GM12878 (cell line): ENCODE measurements around the gene C5orf15. TPM values are rescaled to one million over a fixed set of nuclear protein-coding genes. Genes with fewer than 3 reads are reported as not detected.

Experiments used
- CEBPB ChIP-seq, 2 experiments: fragments of 150-350 bp in 1 of 2; IDR thresholded peaks; 2 replicates each; pipeline ENCODE4 v1.6.1; 2012 to 2014; ENCODE audit warnings: low read depth in 2 of 2, low read length in 2 of 2, borderline replicate concordance in 1 of 2, inconsistent platforms in 1 of 2
- CREB1 ChIP-seq: IDR thresholded peaks from 2 replicates; pipeline ENCODE4 v1.6.1; 2012; ENCODE audit warnings: low read depth, mild to moderate bottlenecking, inconsistent platforms
- EGR1 ChIP-seq, 2 experiments: IDR thresholded peaks; 1 replicate in 1 of 2; 2 replicates in 1 of 2; pipeline ENCODE4 v1.6.1; 2011 to 2012; ENCODE audit warnings: low read depth in 2 of 2, low read length in 2 of 2, borderline replicate concordance in 1 of 2, mild to moderate bottlenecking in 1 of 2, moderate library complexity in 1 of 2
- EP300 ChIP-seq, 2 experiments: fragments of 150-350 bp in 1 of 2; IDR thresholded peaks; 2 replicates each; pipeline ENCODE4 v1.6.1; 2011 to 2012; ENCODE audit warnings: low read depth in 2 of 2, low read length in 2 of 2, borderline replicate concordance in 1 of 2, improper control_type of control experiment in 1 of 2, inconsistent platforms in 1 of 2; ENCODE audit not compliant: control insufficient read depth in 1 of 2
- MEF2B ChIP-seq: fragments of 450-650 bp; IDR thresholded peaks from 2 replicates; pipeline ENCODE4 v1.6.1; 2018; ENCODE audit warnings: mild to moderate bottlenecking, moderate library complexity; ENCODE audit not compliant: partially characterized antibody, poor library complexity, severe bottlenecking
- MTA3 ChIP-seq: IDR thresholded peaks from 2 replicates; pipeline ENCODE4 v1.6.1; 2012; ENCODE audit warnings: low read length, inconsistent platforms, borderline replicate concordance
- MXI1 ChIP-seq: fragments of 150-350 bp; IDR thresholded peaks from 2 replicates; pipeline ENCODE4 v1.6.1; 2011; ENCODE audit warnings: low read depth, mild to moderate bottlenecking, inconsistent platforms, low read length, improper control_type of control experiment
- MYC ChIP-seq: IDR thresholded peaks from 2 replicates; pipeline ENCODE4 v1.6.1; 2011; ENCODE audit warnings: mild to moderate bottlenecking, low read length, moderate library complexity, inconsistent platforms; ENCODE audit not compliant: insufficient read depth, insufficient replicate concordance, insufficient read length, severe bottlenecking
- PAX8 ChIP-seq: fragments of 450-650 bp; IDR thresholded peaks from 2 replicates; pipeline ENCODE4 v1.6.1; 2017; ENCODE audit warnings: mild to moderate bottlenecking, moderate library complexity
- POLR2AphosphoS5 ChIP-seq: IDR thresholded peaks from 2 replicates; pipeline ENCODE4 v1.6.1; 2011; ENCODE audit warnings: mild to moderate bottlenecking, low read length, inconsistent platforms
- POU2F2 ChIP-seq: IDR thresholded peaks from 3 replicates; pipeline ENCODE4 v1.6.1; 2011; ENCODE audit warnings: low read depth, mild to moderate bottlenecking, low read length, borderline replicate concordance
- SRF ChIP-seq, 2 experiments: IDR thresholded peaks; 2 replicates each; pipeline ENCODE4 v1.6.1; 2011; ENCODE audit warnings: low read depth in 2 of 2, low read length in 2 of 2, mild to moderate bottlenecking in 1 of 2, moderate library complexity in 1 of 2
- STAT1 ChIP-seq: fragments of 450-650 bp; conservative IDR thresholded peaks from 2 replicates; pipeline ENCODE4 v1.6.1; 2014; ENCODE audit warnings: antibody characterized with exemption, mild to moderate bottlenecking
- polyA plus RNA-seq, 11 experiments: library from polyadenylated mRNA; depleted of rRNA in 4 of 11; unstranded in 6 of 11; stranded (reverse) in 5 of 11; fragments of >200 nt; fragmentation: Nextera tagmentation in 4 of 11; fragmentation: Illumina TruSeq in 1 of 11; extraction: Ambion mirVana in 4 of 11; extraction: Trizol in 1 of 11; gene quantifications; 1 replicate in 1 of 11; 2 replicates in 10 of 11; pipeline versions ENCODE4 v1.2.1 to v1.2.3, GENCODE V29; 2011 to 2016; ENCODE audit warnings: inconsistent platforms in 2 of 11, missing spikeins in 2 of 11, low read depth in 1 of 11
- total RNA-seq, 4 experiments: library from RNA; depleted of rRNA in 3 of 4; stranded (reverse); fragments of >200 nt in 3 of 4; fragmentation: Illumina TruSeq in 1 of 4; extraction: Trizol in 1 of 4; gene quantifications; 2 replicates each; pipeline versions ENCODE4 v1.2.1 to v1.2.3, GENCODE V29; 2013 to 2021
- TF ChIP-seq, protein P1 (sequence below): fragments of 450-650 bp; formaldehyde crosslinking; IDR thresholded peaks from 2 replicates; pipeline ENCODE4 v1.4.0; 2022; ENCODE audit warnings: mild to moderate bottlenecking, moderate library complexity
- TF ChIP-seq, protein P2 (sequence below): fragments of 450-650 bp; IDR thresholded peaks from 2 replicates; pipeline ENCODE4 v1.6.1; 2017; ENCODE audit warnings: mild to moderate bottlenecking, moderate library complexity
- TF ChIP-seq, protein P3 (sequence below): IDR thresholded peaks from 2 replicates; pipeline ENCODE4 v1.6.1; 2012; ENCODE audit warnings: low read depth, low read length, improper control_type of control experiment
- TF ChIP-seq, protein P4 (sequence below): IDR thresholded peaks from 2 replicates; pipeline ENCODE4 v1.6.1; 2011; ENCODE audit warnings: borderline replicate concordance, low read depth, mild to moderate bottlenecking, moderate library complexity, low read length; ENCODE audit not compliant: insufficient read depth, poor library complexity, severe bottlenecking

Gene C5orf15
- total and polyA plus RNA-seq, 10 of the 15 experiments (the other 5 are each of a cell fraction or from before 2014, with no cell fraction given) = 21.7 to 69.6 (median 46.0) TPM

DNA sequence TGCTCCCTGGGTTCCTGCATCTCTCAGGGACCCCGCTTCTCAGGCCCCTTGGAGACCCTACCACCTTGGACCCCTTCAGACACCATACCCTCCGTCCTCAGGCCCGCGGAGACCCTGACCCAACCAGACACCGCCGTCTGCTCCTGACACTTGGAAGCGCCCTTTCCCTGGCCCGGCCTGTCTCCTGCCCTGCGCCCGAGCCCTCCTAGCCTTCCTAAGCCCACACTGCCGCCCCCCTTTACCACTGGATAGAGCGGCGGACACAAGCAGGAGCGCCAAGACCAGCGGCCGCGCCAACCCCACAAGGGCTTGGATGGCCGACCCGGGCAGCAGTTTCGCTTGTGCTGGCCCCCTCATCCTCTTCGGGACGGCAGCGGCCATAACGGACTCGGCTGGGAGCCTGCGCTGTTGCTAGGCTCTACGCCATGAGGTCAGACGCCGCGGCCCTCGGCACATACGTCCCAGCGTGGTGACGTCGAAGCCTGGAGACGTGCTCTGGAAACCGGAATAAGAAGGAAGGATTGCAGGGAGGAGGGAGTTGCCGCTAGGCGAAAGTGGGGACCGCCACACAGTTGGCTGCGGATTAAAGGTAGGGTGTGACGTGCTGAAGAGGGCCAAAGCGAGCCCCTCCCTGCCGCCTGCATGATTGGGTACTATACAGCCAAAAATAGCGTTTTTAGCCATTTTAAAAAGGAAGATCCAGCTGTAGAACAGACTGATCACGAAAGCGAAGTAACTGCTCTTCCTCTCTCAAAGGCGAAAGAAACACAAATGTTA lies at the start of gene C5orf15 (continued):
- TF ChIP-seq, protein P1, sequence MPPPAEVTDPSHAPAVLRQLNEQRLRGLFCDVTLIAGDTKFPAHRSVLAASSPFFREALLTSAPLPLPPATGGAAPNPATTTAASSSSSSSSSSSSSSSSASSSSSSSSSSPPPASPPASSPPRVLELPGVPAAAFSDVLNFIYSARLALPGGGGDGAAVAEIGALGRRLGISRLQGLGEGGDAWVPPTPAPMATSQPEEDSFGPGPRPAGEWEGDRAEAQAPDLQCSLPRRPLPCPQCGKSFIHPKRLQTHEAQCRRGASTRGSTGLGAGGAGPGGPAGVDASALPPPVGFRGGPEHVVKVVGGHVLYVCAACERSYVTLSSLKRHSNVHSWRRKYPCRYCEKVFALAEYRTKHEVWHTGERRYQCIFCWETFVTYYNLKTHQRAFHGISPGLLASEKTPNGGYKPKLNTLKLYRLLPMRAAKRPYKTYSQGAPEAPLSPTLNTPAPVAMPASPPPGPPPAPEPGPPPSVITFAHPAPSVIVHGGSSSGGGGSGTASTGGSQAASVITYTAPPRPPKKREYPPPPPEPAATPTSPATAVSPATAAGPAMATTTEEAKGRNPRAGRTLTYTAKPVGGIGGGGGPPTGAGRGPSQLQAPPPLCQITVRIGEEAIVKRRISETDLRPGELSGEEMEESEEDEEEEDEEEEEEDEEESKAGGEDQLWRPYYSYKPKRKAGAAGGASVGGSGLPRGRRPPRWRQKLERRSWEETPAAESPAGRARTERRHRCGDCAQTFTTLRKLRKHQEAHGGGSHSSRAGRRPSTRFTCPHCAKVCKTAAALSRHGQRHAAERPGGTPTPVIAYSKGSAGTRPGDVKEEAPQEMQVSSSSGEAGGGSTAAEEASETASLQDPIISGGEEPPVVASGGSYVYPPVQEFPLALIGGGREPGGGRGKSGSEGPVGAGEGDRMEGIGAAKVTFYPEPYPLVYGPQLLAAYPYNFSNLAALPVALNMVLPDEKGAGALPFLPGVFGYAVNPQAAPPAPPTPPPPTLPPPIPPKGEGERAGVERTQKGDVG (CRISPR knock-in tag) = no peak
- TF ChIP-seq, protein P2, sequence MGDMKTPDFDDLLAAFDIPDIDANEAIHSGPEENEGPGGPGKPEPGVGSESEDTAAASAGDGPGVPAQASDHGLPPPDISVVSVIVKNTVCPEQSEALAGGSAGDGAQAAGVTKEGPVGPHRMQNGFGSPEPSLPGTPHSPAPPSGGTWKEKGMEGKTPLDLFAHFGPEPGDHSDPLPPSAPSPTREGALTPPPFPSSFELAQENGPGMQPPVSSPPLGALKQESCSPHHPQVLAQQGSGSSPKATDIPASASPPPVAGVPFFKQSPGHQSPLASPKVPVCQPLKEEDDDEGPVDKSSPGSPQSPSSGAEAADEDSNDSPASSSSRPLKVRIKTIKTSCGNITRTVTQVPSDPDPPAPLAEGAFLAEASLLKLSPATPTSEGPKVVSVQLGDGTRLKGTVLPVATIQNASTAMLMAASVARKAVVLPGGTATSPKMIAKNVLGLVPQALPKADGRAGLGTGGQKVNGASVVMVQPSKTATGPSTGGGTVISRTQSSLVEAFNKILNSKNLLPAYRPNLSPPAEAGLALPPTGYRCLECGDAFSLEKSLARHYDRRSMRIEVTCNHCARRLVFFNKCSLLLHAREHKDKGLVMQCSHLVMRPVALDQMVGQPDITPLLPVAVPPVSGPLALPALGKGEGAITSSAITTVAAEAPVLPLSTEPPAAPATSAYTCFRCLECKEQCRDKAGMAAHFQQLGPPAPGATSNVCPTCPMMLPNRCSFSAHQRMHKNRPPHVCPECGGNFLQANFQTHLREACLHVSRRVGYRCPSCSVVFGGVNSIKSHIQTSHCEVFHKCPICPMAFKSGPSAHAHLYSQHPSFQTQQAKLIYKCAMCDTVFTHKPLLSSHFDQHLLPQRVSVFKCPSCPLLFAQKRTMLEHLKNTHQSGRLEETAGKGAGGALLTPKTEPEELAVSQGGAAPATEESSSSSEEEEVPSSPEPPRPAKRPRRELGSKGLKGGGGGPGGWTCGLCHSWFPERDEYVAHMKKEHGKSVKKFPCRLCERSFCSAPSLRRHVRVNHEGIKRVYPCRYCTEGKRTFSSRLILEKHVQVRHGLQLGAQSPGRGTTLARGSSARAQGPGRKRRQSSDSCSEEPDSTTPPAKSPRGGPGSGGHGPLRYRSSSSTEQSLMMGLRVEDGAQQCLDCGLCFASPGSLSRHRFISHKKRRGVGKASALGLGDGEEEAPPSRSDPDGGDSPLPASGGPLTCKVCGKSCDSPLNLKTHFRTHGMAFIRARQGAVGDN = peak; percentile 98
- TF ChIP-seq MXI1 (peak; percentile 73), POLR2AphosphoS5 (peak; percentile 77; the same call in 1 of the 2 replicates), STAT1 (0 out of 2 replicates have a peak, but pooled peaks have one; percentile 61), CEBPB (IDR thresholded peaks at IDR 0.05; ENCODE audit: borderline replicate concordance in 1 of 2, low read depth in 2 of 2, low read length in 2 of 2) (no peak), CREB1 (peak; percentile 97), EP300 (IDR thresholded peaks at IDR 0.05; ENCODE audit: borderline replicate concordance in 1 of 2, control insufficient read depth in 1 of 2, low read depth in 2 of 2, low read length in 2 of 2) (0 out of 4 replicates have a peak, but pooled peaks of 1 of the 2 experiments have one; percentile 13), POU2F2 (no peak), MEF2B (peak; percentile 84), SRF (IDR thresholded peaks at IDR 0.05; ENCODE audit: low read depth in 2 of 2, low read length in 2 of 2) (0 out of 4 replicates have a peak, but pooled peaks of 1 of the 2 experiments have one; percentile 30), MYC (peak; percentile 3), PAX8 (0 out of 2 replicates have a peak, but pooled peaks have one; percentile 68), EGR1 (IDR thresholded peaks at IDR 0.05; ENCODE audit: borderline replicate concordance in 1 of 2, low read depth in 2 of 2, low read length in 2 of 2) (peak in 1 of 2 experiments; percentile 89; a peak in 1 of 3 replicates), MTA3 (no peak)
- TF ChIP-seq, protein P3, sequence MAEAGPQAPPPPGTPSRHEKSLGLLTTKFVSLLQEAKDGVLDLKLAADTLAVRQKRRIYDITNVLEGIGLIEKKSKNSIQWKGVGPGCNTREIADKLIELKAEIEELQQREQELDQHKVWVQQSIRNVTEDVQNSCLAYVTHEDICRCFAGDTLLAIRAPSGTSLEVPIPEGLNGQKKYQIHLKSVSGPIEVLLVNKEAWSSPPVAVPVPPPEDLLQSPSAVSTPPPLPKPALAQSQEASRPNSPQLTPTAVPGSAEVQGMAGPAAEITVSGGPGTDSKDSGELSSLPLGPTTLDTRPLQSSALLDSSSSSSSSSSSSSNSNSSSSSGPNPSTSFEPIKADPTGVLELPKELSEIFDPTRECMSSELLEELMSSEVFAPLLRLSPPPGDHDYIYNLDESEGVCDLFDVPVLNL = no peak
- TF ChIP-seq, protein P4, sequence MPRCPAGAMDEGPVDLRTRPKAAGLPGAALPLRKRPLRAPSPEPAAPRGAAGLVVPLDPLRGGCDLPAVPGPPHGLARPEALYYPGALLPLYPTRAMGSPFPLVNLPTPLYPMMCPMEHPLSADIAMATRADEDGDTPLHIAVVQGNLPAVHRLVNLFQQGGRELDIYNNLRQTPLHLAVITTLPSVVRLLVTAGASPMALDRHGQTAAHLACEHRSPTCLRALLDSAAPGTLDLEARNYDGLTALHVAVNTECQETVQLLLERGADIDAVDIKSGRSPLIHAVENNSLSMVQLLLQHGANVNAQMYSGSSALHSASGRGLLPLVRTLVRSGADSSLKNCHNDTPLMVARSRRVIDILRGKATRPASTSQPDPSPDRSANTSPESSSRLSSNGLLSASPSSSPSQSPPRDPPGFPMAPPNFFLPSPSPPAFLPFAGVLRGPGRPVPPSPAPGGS = no peak
